GM12873 (cell line): Measurements from ENCODE around the gene CST7.

Source experiments
- TF ChIP-seq, protein P1 (sequence below): IDR thresholded peaks from 2 replicates; pipeline ENCODE4 v1.5.1; 2012; ENCODE audit warnings: low read depth, mild to moderate bottlenecking, moderate library complexity, low read length, control low read depth; ENCODE audit not compliant: insufficient read depth; ENCODE audit errors: missing control alignments

The CST7 gene

DNA sequence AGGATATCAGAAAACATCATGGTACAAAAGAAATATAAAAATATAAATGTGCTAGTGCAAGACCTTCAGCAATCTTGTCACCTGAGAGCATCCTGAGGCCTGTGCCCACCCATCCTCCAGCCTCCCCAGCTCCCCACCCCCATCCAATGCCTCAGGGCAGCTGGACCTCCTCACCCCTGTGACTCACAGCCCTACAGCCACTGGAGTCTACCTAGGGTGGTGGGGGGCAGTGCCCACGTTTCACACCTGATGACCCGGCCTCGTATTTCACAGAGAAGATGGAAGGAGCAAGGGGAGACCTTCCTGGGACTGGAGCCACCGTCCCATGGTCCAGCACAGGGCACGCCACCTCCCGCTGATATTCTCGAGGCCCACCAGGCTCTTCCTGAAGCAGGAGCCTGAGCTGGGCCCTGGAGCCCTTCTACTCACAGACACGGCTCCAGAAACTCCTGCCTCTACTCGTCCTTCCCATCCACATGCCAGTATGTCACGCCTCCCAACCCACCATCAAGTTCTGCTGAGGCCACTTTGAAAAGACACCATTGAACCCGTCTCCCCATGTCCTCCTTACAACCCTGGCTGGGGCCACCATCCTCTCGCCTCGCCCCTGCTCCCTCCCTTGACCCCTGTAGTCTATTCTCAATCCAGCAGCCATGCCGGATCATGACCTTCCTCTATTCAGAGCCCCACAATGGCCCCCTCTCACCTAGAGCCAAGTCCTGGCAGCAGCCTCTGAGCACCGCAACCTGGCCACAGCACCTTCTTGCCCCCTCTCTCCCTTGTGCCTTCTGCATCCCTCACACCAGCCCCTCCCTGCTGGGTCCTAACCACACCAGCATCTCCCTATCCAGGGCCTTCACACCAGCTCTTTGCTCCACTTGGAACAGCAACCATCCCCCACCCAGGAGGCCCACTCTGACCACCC is 30.2 kb downstream of the CST7 start:
- TF ChIP-seq, protein P1, sequence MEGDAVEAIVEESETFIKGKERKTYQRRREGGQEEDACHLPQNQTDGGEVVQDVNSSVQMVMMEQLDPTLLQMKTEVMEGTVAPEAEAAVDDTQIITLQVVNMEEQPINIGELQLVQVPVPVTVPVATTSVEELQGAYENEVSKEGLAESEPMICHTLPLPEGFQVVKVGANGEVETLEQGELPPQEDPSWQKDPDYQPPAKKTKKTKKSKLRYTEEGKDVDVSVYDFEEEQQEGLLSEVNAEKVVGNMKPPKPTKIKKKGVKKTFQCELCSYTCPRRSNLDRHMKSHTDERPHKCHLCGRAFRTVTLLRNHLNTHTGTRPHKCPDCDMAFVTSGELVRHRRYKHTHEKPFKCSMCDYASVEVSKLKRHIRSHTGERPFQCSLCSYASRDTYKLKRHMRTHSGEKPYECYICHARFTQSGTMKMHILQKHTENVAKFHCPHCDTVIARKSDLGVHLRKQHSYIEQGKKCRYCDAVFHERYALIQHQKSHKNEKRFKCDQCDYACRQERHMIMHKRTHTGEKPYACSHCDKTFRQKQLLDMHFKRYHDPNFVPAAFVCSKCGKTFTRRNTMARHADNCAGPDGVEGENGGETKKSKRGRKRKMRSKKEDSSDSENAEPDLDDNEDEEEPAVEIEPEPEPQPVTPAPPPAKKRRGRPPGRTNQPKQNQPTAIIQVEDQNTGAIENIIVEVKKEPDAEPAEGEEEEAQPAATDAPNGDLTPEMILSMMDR = no peak

DNA sequence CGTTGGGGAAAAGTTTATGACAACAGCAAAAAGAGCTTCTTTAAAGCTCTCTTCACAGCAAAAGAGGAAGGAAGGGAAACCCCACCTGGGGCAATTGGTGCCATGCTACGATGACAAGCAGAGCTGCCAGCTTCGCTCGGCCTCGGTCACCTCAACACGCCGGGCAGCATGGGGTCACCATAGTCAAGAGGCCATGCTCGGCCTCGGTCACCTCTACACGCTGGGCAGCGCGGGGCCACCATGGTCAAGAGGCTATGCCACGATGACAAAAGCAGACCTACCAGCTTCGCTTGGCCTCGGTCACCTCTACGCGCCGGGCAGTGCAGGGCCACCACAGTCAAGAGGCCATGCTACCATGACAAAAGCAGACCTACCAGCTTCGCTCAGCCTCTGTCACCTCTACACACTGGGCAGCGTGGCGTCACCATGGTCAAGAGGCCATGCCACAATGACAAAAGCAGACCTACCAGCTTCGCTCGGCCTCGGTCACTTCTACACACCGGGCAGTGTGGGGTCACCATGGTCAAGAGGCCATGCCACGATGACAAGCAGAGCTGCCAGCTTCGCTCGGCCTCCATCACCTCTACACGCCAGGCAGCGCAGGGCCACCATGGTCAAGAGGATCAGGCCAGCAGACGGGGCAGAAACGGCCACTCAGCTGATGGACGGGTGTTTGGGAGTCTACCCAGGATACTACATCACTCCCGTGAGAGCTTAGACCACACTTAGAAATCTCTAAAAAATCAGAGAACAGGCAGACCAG is 31.4 kb downstream of the CST7 start:
- TF ChIP-seq, protein P1 = no peak

DNA sequence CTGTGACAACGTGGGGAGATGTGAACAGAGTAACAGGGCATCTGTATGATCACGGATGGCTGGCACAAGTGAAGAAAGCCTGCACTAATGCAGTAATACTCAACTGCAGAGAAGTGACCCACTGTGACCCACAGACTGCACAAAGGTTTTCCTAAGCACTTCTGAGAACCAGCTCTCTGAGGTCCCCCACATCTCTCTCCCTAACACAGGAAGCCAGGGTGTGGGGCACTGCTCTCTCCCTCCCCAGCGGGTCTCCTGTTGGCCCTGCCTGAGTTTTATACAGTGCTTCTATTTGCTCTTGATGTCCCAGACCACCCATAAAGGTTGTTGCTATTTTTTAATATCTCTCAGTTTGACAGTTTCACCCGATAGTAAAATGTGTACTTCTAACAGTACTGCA is 32.2 kb downstream of the CST7 start:
- TF ChIP-seq, protein P1 = no peak

DNA sequence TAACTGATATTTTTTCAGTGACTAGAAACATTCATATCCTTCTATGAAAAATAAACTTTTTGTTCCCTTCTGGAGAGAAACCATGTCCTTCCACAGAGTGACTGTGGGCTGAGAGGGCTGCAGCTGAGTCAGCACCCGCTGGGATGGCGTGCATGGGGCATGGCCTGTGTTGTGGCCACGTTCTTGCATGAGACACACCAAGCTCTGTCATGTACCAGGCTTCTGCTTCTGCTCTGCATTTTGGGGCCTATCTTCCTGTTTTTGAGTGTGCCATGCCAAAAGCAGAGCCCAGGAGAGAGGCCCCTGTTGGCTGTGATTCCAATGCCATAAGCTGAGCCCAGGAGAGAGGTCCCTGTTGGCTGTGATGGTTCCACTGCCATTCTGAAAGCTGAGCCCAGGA is 32.7 kb downstream of the CST7 start:
- TF ChIP-seq, protein P1 = no peak

DNA sequence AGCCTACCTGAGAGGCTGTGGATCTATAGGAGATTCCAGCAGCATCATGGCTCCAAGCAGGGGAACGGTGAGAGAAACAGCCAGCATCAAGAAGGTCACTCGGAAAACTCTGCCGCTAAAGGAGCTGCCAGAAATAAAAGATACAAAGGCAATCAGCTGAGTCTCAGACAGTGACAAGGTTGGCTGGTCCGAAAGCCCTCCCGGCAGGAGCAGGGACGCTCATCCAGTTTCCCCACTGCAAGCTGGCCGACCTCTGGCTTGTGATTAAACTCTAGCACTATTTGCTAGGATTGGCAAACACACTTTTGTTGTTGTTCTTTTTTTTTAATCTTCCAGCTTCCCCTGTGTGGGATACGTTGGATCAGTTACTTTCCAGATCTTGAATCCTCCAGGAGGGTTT is 34.8 kb downstream of the CST7 start:
- TF ChIP-seq, protein P1 = no peak

DNA sequence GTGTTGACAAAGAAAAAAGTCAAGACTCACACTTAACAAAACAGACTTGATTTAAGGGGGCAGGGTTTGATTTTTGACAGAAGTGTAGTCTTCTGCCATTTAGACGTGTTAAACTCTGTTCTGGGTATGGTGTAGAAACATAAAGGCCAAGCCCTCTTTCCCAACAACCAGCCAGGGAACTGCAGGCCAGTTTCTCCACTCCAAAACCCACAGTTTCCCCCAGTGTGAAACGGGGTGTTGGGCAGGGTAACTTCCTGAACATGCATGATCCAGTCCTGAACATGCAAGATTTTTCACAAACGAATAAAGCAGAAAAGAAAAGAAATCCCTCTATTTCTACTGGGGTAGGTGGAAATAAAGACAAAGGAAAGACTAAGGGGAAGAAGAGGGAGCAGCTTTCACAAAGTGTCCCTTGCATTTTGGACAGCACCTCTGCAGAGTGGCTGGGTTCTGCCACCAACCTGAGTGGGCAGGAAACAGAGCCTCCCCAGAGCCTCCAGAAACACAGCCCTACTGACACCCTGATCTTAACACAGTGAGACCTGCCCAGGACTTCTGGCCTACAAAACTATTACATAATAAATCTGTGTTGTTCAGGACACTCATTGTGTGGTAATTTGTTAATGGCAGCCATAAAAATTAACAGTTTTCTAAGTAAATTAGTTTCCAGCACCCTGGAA is 36.0 kb downstream of the CST7 start:
- TF ChIP-seq, protein P1 = no peak

DNA sequence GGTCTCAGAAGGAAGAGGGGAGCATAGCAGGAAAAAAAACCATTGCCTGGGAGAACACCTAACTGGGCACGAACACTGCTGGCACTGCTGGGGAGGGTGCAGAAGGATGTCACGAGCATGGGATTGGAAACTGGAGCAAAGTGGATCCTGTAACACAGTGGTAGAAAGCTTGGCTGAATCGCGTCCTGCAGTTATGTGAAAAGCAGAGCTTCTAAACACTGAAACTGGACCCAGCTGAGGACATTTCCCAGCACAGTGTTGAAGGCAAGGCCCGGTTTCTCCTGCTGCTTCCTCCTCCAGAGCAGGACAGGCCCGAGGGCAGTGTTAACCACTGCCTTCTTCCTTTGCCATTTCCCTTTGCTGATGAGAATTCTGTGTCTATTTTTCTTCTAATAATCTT is 36.7 kb downstream of the CST7 start:
- TF ChIP-seq, protein P1 = no peak
